Measurements from ENCODE around the gene OR10V1.
"Not testable (repeated sequence)": the region's sequence is repeated elsewhere in the genome, so short reads cannot be mapped to it uniquely, and the experiment has no call there.

Gene OR10V1

DNA sequence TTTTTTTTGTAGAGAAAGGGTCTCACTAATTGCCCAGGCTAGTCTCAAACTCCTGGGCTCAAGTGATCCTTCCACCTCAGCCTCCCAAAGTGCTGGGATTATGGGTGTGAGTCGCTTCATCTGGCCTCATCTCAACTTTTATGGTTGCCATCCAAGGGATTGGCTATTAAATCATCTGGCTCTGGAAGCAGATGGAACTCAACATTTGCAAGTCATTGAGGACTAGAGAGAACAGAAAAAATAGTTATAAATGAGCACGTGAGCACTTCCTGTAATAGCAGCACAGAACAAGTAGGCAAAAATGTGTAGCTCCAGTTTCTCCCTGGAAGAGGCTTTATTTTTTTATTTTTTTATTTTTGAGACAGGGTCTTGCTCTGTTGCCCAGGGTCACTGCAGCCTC lies 22.5 kb downstream of the OR10V1 start:
- ChIA-PET CTCF (interaction anchor here (4.5 kb wide), 1 partner anchor 11 kb away, joined by 20 read pairs; no protein-coding TSS in a partner anchor), POLR2A (no interaction called here)
- DNase-seq (ENCODE audit: low read depth, low spot score) = no peak
- H3K4me3 ChIP-seq (ENCODE audit: low read depth, low read length) = no peak overlapping the region
- TF ChIP-seq, protein P1, sequence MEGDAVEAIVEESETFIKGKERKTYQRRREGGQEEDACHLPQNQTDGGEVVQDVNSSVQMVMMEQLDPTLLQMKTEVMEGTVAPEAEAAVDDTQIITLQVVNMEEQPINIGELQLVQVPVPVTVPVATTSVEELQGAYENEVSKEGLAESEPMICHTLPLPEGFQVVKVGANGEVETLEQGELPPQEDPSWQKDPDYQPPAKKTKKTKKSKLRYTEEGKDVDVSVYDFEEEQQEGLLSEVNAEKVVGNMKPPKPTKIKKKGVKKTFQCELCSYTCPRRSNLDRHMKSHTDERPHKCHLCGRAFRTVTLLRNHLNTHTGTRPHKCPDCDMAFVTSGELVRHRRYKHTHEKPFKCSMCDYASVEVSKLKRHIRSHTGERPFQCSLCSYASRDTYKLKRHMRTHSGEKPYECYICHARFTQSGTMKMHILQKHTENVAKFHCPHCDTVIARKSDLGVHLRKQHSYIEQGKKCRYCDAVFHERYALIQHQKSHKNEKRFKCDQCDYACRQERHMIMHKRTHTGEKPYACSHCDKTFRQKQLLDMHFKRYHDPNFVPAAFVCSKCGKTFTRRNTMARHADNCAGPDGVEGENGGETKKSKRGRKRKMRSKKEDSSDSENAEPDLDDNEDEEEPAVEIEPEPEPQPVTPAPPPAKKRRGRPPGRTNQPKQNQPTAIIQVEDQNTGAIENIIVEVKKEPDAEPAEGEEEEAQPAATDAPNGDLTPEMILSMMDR (IDR thresholded peaks at IDR 0.05; ENCODE audit: insufficient read depth, low read length, missing control alignments) = no peak

DNA sequence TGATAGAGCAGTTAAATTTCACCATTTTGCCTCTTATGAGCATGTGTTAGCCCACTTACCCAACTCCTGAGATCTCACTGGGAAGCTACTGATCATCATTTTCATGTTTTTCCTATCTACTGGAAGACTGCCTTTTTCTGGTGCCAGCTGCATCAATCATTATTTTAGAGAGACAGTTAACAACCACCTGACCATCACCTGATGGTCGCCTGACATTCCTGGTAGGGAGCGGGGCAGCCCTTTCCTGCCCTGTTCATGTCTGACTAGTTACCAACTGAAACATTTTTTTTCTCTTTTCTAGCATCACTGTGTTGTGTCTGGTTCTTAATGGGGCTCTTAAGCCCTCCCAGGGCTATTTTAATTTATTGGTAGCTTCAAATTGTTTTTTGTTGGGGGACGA lies 24.6 kb downstream of the OR10V1 start:
- no peak overlapping the region for H3K4me3 ChIP-seq (ENCODE audit: low read depth, low read length)
- ChIA-PET CTCF (interaction anchor here (0.7 to 4.5 kb wide), 2 partner anchors 9 to 12 kb away, joined by 3 to 20 read pairs; no protein-coding TSS in a partner anchor), POLR2A (interaction anchor here (0.7 kb wide), 1 partner anchor 29 kb away, joined by 3 read pairs; no protein-coding TSS in a partner anchor)
- TF ChIP-seq, protein P1 (IDR thresholded peaks at IDR 0.05; ENCODE audit: insufficient read depth, low read length, missing control alignments) = no peak
- no peak for DNase-seq (ENCODE audit: low read depth, low spot score)

DNA sequence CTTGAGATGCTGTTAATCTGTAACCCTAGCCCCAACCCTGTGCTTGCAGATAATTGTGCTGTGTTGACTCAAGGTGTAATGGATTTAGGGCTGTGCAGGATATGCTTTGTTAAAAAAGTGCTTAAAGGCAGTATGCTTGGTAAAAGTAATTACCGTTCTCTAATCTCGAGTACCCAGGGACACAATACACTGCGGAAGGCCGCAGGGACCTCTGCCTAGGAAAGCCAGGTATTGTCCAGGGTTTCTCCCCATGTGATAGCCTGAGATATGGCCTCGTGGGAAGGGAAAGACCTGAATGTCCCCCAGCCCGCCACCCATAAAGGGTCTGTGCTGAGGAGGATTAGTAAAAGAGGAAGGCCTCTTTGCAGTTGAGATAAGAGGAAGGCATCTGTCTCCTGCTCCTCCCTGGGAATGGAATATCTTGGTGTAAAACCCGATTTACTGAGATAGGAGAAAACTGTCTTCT lies 32.4 kb downstream of the OR10V1 start:
- DNase-seq (ENCODE audit: low read depth, low spot score); H3K4me3 ChIP-seq (ENCODE audit: low read depth, low read length); POLR2A ChIA-PET: not testable (repeated sequence)
- CTCF ChIA-PET = interaction anchor here (0.8 to 2.7 kb wide), 17 partner anchors 9 to 510 kb away, joined by 3 to 58 read pairs (median 9); partner anchors contain the start of genes DTX4 and PATL1

DNA sequence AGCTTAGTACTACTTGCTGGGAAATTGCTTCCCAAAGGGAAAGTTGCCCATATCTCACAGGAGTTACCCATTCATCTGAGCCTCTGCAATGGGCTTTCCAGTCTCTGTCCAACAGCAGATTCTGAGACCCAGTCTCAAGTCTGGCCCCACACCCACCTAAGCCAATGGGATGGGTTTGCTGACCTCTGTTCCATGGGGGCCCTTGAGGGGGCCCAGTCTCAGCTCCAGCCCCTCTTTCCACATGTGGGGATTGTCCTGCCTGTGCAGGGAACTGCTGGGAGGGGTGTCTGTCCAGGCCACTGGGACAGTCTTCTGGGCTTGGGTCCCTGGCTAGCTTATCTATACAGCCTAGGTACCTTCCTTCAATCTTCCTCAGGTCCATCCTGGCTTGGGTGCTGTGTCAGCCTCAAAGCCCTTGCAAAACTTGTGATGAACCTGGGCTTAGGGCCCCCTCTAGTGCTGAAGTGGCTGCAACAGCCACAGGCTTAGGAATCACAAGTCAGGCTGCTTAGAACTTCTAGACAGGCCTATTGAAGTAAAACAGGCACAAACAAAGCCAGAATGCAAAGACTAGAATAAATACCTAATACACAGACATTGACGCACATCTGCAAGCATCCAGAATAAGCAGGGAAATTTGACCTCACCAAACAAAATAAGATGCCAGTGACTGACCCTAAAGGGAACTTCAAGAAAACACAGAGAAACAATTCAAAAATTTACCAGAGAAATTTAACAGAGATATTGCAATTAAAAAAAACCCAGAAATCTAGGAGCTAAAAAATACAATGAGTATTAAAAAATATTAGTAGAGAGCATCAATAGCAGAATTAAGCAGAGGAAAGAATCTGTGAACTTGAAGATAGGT lies 33.1 kb downstream of the OR10V1 start:
- CTCF ChIA-PET = interaction anchor here (0.6 to 2.7 kb wide), 30 partner anchors 10 to 510 kb away, joined by 3 to 58 read pairs (median 4); partner anchors contain the start of genes DTX4 and PATL1
- DNase-seq (ENCODE audit: low read depth, low spot score) = peak; percentile 31
- H3K4me3 ChIP-seq (ENCODE audit: low read depth, low read length) = no peak overlapping the region
- TF ChIP-seq, protein P1 (IDR thresholded peaks at IDR 0.05; ENCODE audit: insufficient read depth, low read length, missing control alignments) = peak; percentile 87
- POLR2A ChIA-PET = no interaction called here

DNA sequence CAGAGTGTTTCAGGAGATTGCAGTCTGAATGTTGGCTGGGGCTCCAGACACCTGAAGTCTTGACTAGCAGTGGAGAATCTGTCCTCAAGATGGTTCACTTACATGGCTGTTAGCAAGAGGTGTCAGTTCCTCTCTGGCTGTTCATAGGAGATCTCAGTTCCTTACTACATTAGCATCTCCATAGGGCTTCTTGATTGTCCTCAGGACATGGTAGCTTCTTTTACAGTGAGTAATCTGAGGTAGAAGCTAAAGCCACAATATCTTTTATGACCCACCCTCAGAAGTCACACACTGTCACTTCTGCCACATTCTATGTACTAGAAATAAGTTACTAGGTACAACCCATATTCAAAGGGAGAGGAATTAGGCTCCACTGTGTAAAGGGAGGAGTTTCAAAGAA lies 34.3 kb downstream of the OR10V1 start:
- DNase-seq (ENCODE audit: low read depth, low spot score) = no peak
- H3K4me3 ChIP-seq (ENCODE audit: low read depth, low read length) = no peak overlapping the region
- ChIA-PET POLR2A (no interaction called here), CTCF (interaction anchor here (1.0 to 2.7 kb wide), 14 partner anchors 9 to 509 kb away, joined by 3 to 58 read pairs (median 6); partner anchors contain the start of genes DTX4 and PATL1)
- TF ChIP-seq, protein P1 (IDR thresholded peaks at IDR 0.05; ENCODE audit: insufficient read depth, low read length, missing control alignments) = no peak

DNA sequence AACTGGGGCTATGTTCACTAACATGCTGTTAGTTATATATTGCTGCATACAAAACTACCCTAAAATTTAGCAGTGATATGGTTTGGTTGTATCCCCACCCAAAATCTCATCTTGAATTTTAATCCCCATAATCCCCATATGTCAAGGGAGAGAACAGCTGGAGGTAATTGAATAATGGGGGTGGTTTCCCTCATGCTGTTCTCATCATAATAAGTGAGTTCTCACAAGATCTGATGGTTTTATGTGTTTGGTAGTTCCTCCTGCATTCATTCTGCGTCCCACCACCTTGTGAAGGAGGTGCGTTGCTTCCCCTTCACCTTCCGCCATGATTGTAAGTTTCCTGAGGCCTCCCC lies 34.9 kb downstream of the OR10V1 start:
- ChIA-PET POLR2A (interaction anchor here (0.6 kb wide), 1 partner anchor 64 kb away, joined by 3 read pairs; no protein-coding TSS in a partner anchor), CTCF (interaction anchor here (1.3 to 2.7 kb wide), 8 partner anchors 9 to 508 kb away, joined by 3 to 58 read pairs (median 12); partner anchors contain the start of genes DTX4 and PATL1)
- no peak for DNase-seq (ENCODE audit: low read depth, low spot score)
- H3K4me3 ChIP-seq (ENCODE audit: low read depth, low read length) = no peak overlapping the region
- TF ChIP-seq, protein P1 (IDR thresholded peaks at IDR 0.05; ENCODE audit: insufficient read depth, low read length, missing control alignments) = no peak
